HepG2 (cell line): ENCODE data around the gene DLG2. TPM values are rescaled to one million over a fixed set of nuclear protein-coding genes. Genes with fewer than 3 reads are reported as not detected.

Experiments
- ATAC-seq: fragments of 200-7000 bp; cut with Tn5 transposase; 3 replicates; pipeline ENCODE4 v1.9.1; 2020; ENCODE audit warnings: mild to moderate bottlenecking, moderate library complexity
- BruUV-seq: library from RNA; stranded (reverse); fragments of 400-500 nt; replicated peaks from 2 replicates; lab custom pipeline; 2021; lab: Mats Ljungman, UMichigan
- CTCF ChIA-PET: fragments of 300-600 bp; formaldehyde crosslinking; extraction: SDS; loops from one replicate; lab custom pipeline; 2021; ENCODE audit warnings: low total read pairs, inconsistent platforms, low intra/inter-chr PET ratio; lab: Yijun Ruan, JAX
- POLR2A ChIA-PET: fragments of 350-600 bp; sonication (Branson Sonifier 250); formaldehyde crosslinking; loops from one replicate; lab custom pipeline; 2020; ENCODE audit warnings: antibody characterized with exemption, inconsistent platforms; lab: Yijun Ruan, JAX
- DNase-seq: peaks from one replicate; pipeline ENCODE4 v3.0.0-alpha.2; 2015; ENCODE audit warnings: low spot score
- FAIRE-seq: peaks from 3 replicates; lab custom pipeline; 2011; peaks lifted over from hg19 to GRCh38; lab: Jason Lieb, UNC
- H2AFZ ChIP-seq: one replicate; pipeline ENCODE4 v1.6.1; 2011; ENCODE audit warnings: low read length, inconsistent platforms
- H3K27ac ChIP-seq: fragments of 300-600 bp; 3 replicates; pipeline ENCODE4 v1.8.0; 2011; ENCODE audit warnings: mixed run types, mild to moderate bottlenecking, mixed read lengths, low read length, inconsistent platforms; ENCODE audit not compliant: insufficient read depth; ENCODE audit errors: extremely low read length
- H3K27me3 ChIP-seq, 2 experiments: fragments of 200-600 bp in 1 of 2; 2 replicates in 1 of 2; 3 replicates in 1 of 2; pipeline versions ENCODE4 v1.6.0 to v1.8.0; 2011; ENCODE audit warnings: low read length in 2 of 2, mild to moderate bottlenecking in 2 of 2, moderate library complexity in 2 of 2, inconsistent platforms in 1 of 2; ENCODE audit not compliant: insufficient read depth in 2 of 2, control insufficient read depth in 1 of 2
- H3K36me3 ChIP-seq, 2 experiments: fragments of 200-600 bp in 1 of 2; replicated peaks in 1 of 2; 2 replicates in 1 of 2; 3 replicates in 1 of 2; pipeline versions ENCODE4 v1.5.1 to v1.8.0; 2011; ENCODE audit warnings: low read length in 2 of 2, inconsistent platforms in 1 of 2; ENCODE audit not compliant: insufficient read depth in 2 of 2, control insufficient read depth in 1 of 2
- H3K4me1 ChIP-seq: 2 replicates; pipeline ENCODE4 v1.5.1; 2012; ENCODE audit warnings: low read length, inconsistent platforms; ENCODE audit not compliant: insufficient read depth
- H3K4me2 ChIP-seq: 2 replicates; pipeline ENCODE4 v1.6.0; 2011; ENCODE audit warnings: low read depth, low read length, inconsistent platforms
- H3K4me3 ChIP-seq, 3 experiments: fragments of 200-600 bp in 1 of 3; sonication (generic), shearing (Covaris generic) in 1 of 3; replicated peaks in 1 of 3; 2 replicates each; pipeline ENCODE4 v1.5.1; 2011 to 2016; ENCODE audit warnings: low read length in 3 of 3, inconsistent platforms in 2 of 3, low read depth in 2 of 3, mild to moderate bottlenecking in 2 of 3, control low read depth in 1 of 3, mixed read lengths in 1 of 3; ENCODE audit not compliant: insufficient read depth in 1 of 3
- H3K79me2 ChIP-seq: one replicate; pipeline ENCODE4 v1.6.1; 2011; ENCODE audit warnings: low read length, inconsistent platforms; ENCODE audit not compliant: insufficient read depth
- H3K9ac ChIP-seq: 2 replicates; pipeline ENCODE4 v1.6.0; 2011; ENCODE audit warnings: mild to moderate bottlenecking, low read depth, low read length, inconsistent platforms; ENCODE audit not compliant: insufficient read depth
- H3K9me3 ChIP-seq: 2 replicates; pipeline ENCODE4 v1.5.1; 2012; ENCODE audit warnings: mild to moderate bottlenecking, low read length
- H4K20me1 ChIP-seq: 2 replicates; pipeline ENCODE4 v1.6.0; 2011; ENCODE audit warnings: inconsistent platforms, mild to moderate bottlenecking, low read length, moderate library complexity; ENCODE audit not compliant: insufficient read depth
- DMAP1 ChIP-seq: IDR thresholded peaks from 2 replicates; pipeline ENCODE4 v1.6.1; 2016
- DNMT3B ChIP-seq: conservative IDR thresholded peaks from 2 replicates; pipeline ENCODE4 v1.6.1; 2016; ENCODE audit warnings: missing biosample characterization, control low read depth
- ETS1 ChIP-seq: sonication (generic); formaldehyde crosslinking; IDR thresholded peaks from 2 replicates; pipeline ENCODE4 v1.4.0; 2020; ENCODE audit warnings: missing genetic modification reagents
- HNF1B ChIP-seq: sonication (generic); formaldehyde crosslinking; IDR thresholded peaks from 2 replicates; pipeline ENCODE4 v1.5.1; 2020; ENCODE audit warnings: mild to moderate bottlenecking, moderate library complexity, missing genetic modification reagents
- HNRNPK ChIP-seq: fragments of 200-400 bp; formaldehyde crosslinking; IDR thresholded peaks from 2 replicates; pipeline ENCODE4 v1.6.1; 2018; ENCODE audit warnings: low read length, low read depth, moderate library complexity, mild to moderate bottlenecking; ENCODE audit not compliant: poor library complexity, severe bottlenecking
- MAX ChIP-seq: IDR thresholded peaks from 2 replicates; pipeline ENCODE4 v1.6.1; 2012; ENCODE audit warnings: inconsistent platforms
- MED13 ChIP-seq: sonication (generic); formaldehyde crosslinking; IDR thresholded peaks from 2 replicates; pipeline ENCODE4 v1.5.0; 2020; ENCODE audit warnings: missing genetic modification reagents
- RBAK ChIP-seq: sonication (generic); formaldehyde crosslinking; IDR thresholded peaks from 2 replicates; pipeline ENCODE4 v1.5.1; 2020; ENCODE audit warnings: mild to moderate bottlenecking, missing genetic modification reagents
- SSRP1 ChIP-seq: IDR thresholded peaks from 2 replicates; pipeline ENCODE4 v1.6.1; 2016; ENCODE audit warnings: control low read depth
- TCF7L2 ChIP-seq: IDR thresholded peaks from 2 replicates; pipeline ENCODE4 v1.6.1; 2011; ENCODE audit warnings: mild to moderate bottlenecking, low read depth, low read length, moderate library complexity
- ZBTB34 ChIP-seq: sonication (generic); formaldehyde crosslinking; IDR thresholded peaks from 2 replicates; pipeline ENCODE4 v1.8.0; 2022; ENCODE audit warnings: mild to moderate bottlenecking, missing genetic modification reagents
- ZHX2 ChIP-seq, 2 experiments: sonication (generic) in 1 of 2; formaldehyde crosslinking in 1 of 2; IDR thresholded peaks; 2 replicates each; pipeline versions ENCODE4 v1.6.1 to v1.9.0; 2014 to 2022; ENCODE audit warnings: antibody characterized with exemption in 1 of 2, borderline replicate concordance in 1 of 2, inconsistent platforms in 1 of 2, low read depth in 1 of 2, missing genetic modification reagents in 1 of 2
- ZNF253 ChIP-seq: sonication (generic); formaldehyde crosslinking; IDR thresholded peaks from 2 replicates; pipeline ENCODE4 v1.8.0; 2022; ENCODE audit warnings: mild to moderate bottlenecking, missing genetic modification reagents, borderline replicate concordance
- ZNF713 ChIP-seq: sonication (generic); formaldehyde crosslinking; IDR thresholded peaks from 2 replicates; pipeline ENCODE4 v1.4.0; 2020; ENCODE audit warnings: mild to moderate bottlenecking, missing genetic modification reagents
- WGBS: methylation state at CpG from one replicate; pipeline ENCODE4 v1.1.6; 2017; ENCODE audit warnings: low lambda C conversion rate; 5-methylcytosine and 5-hydroxymethylcytosine counted together
- in situ Hi-C: cut with HindIII; loops from 2 replicates; pipeline ENCODE4 v1.10.0; 2017; ENCODE audit warnings: low pct_unique_long_range_greater_than_20kb; ENCODE audit not compliant: extremely low pct_ligation_motif_present
- intact Hi-C: fragments of 100-400 bp; cut with micrococcal nuclease; formaldehyde crosslinking; loops from one replicate; pipeline ENCODE4 v1.10.0; 2022; ENCODE audit not compliant: unreplicated experiment
- polyA plus RNA-seq, 8 experiments: library from polyadenylated mRNA; depleted of rRNA in 3 of 8; stranded (reverse) in 7 of 8; unstranded in 1 of 8; fragments of >200 nt; fragmentation: Illumina TruSeq in 4 of 8; extraction: Trizol in 4 of 8; gene quantifications; 2 replicates each; pipeline versions ENCODE4 v1.2.1 to v1.2.3, GENCODE V29; 2011 to 2016; ENCODE audit warnings: low read depth in 4 of 8, missing spikeins in 1 of 8, mixed read lengths in 1 of 8; ENCODE audit not compliant: insufficient read depth in 1 of 8
- total RNA-seq, 5 experiments: library from RNA; depleted of rRNA; stranded (reverse); fragments of >200 nt; fragmentation: Illumina TruSeq; extraction: Trizol; gene quantifications; 2 replicates each; pipeline ENCODE4 v1.2.3, GENCODE V29; 2016; ENCODE audit warnings: low read depth in 1 of 5

Gene DLG2
- total and polyA plus RNA-seq, 2 of the 13 experiments (the other 11 are each of a cell fraction or from before 2014, with no cell fraction given) = 0.46 to 1.0 TPM

- TF ChIP-seq TCF7L2 (no peak), MED13 (CRISPR knock-in tag) (no peak), DNMT3B (CRISPR knock-in tag) (no peak), ZHX2 (IDR thresholded peaks at IDR 0.05; ENCODE audit: low read depth) (no peak), ZHX2 (CRISPR knock-in tag; IDR thresholded peaks at IDR 0.05; ENCODE audit: borderline replicate concordance) (no peak), SSRP1 (CRISPR knock-in tag) (no peak)
- TF ChIP-seq, all 625 proteins: peak for 0
These were observed 1901.4 kb downstream of the DLG2 start (continued) for GRCh38 chr11:83725728-83726127.

- H3K27ac ChIP-seq = no peak overlapping the region
- no peak overlapping the region for H3K4me2 ChIP-seq
- BruUV-seq = no TSS peak
- TF ChIP-seq ZBTB34 (CRISPR knock-in tag) = no peak
- no peak for TF ChIP-seq ZNF713 (CRISPR knock-in tag)
- TF ChIP-seq ETS1 = no peak
- TF ChIP-seq HNF1B (CRISPR knock-in tag) = no peak
- TF ChIP-seq HNRNPK = no peak
- TF ChIP-seq ZNF253 = no peak
- TF ChIP-seq MAX = no peak
- no peak for TF ChIP-seq RBAK (CRISPR knock-in tag)
- no peak for TF ChIP-seq DMAP1 (CRISPR knock-in tag)
These were observed 1901.9 kb downstream of the DLG2 start for GRCh38 chr11:83725269-83725560.

More at GRCh38 chr11:83725269-83725560, 1901.9 kb downstream of the DLG2 start:
- Histone ChIP-seq H3K27me3 (0 out of 5 replicates have a peak, but pooled peaks cover 0 to 3% of the 10 kb centered on the region in 2 experiments), H4K20me1 (no peaks in the 10 kb centered on the region), H3K4me3 (no peak overlapping the region), H2AFZ (no peak overlapping the region), H3K36me3 (no peaks in the 10 kb centered on the region), H3K4me1 (peaks cover 14% of the 10 kb centered on the region), H3K79me2 (no peaks in the 10 kb centered on the region), H3K9me3 (no peaks in the 10 kb centered on the region), H3K9ac (no peak overlapping the region)
- DNase-seq = no peak
- intact Hi-C loops (no loop called here), in situ Hi-C loops (no loop called here)
- ChIA-PET POLR2A (no interaction called here), CTCF (no interaction called here)
- 8% methylated on average over 4 of the region's 4 CpGs for WGBS
- ATAC-seq = no peak
- no peak for FAIRE-seq
